ENCODE data around the gene FAM131A. TPM values are rescaled to one million over a fixed set of nuclear protein-coding genes. Genes with fewer than 3 reads are reported as not detected.

FAM131A gene
- total RNA-seq, 1 experiment from 2014 or later: 12.9 TPM

GRCh38 chr3:184305577-184305976 lies 31.8 kb upstream of the FAM131A start:
- Mint-ChIP-seq H3K4me3 (ENCODE audit: unreplicated experiment) (no peak overlapping the region), H3K9me3 (ENCODE audit: unreplicated experiment) (no peaks in the 10 kb centered on the region), H3K27me3 (ENCODE audit: insufficient read depth, unreplicated experiment) (no peaks in the 10 kb centered on the region), H3K36me3 (ENCODE audit: insufficient read depth, unreplicated experiment) (peaks cover 89% of the 10 kb centered on the region), H3K27ac (ENCODE audit: low read depth, unreplicated experiment) (no peak overlapping the region), H3K4me1 (ENCODE audit: insufficient read depth, unreplicated experiment) (no peaks in the 10 kb centered on the region)
- TF ChIP-seq CTCF (IDR thresholded peaks at IDR 0.05; ENCODE audit: unreplicated experiment): peak; percentile 26
- CTCF ChIA-PET: interaction anchor here (0.7 to 1.1 kb wide), 4 partner anchors 10 to 34 kb away, joined by 3 to 7 read pairs (median 3); no protein-coding TSS in a partner anchor
- peak; percentile 39 for DNase-seq (ENCODE audit: unreplicated experiment)
- intact Hi-C loops (cut with micrococcal nuclease): no loop called here
- POLR2A ChIA-PET: no interaction called here
- BruUV-seq (replicated peaks): no TSS peak

- Mint-ChIP-seq H3K4me3 (ENCODE audit: unreplicated experiment) (no peak overlapping the region), H3K36me3 (ENCODE audit: insufficient read depth, unreplicated experiment) (peaks cover 80% of the 10 kb centered on the region), H3K27ac (ENCODE audit: low read depth, unreplicated experiment) (peak overlapping the region; percentile 0), H3K27me3 (ENCODE audit: insufficient read depth, unreplicated experiment) (no peaks in the 10 kb centered on the region), H3K9me3 (ENCODE audit: unreplicated experiment) (no peaks in the 10 kb centered on the region), H3K4me1 (ENCODE audit: insufficient read depth, unreplicated experiment) (no peaks in the 10 kb centered on the region)
- ChIA-PET CTCF (interaction anchor here (0.6 to 1.0 kb wide), 9 partner anchors 10 to 401 kb away, joined by 3 to 7 read pairs (median 4); no protein-coding TSS in a partner anchor), POLR2A (no interaction called here)
- TF ChIP-seq CTCF (IDR thresholded peaks at IDR 0.05; ENCODE audit: unreplicated experiment): no peak
- DNase-seq (ENCODE audit: unreplicated experiment): no peak
- intact Hi-C loops (cut with micrococcal nuclease): no loop called here
- no TSS peak for BruUV-seq (replicated peaks)
Measured at GRCh38 chr3:184306341-184306972, 30.9 kb upstream of the FAM131A start.

GRCh38 chr3:184307915-184308314 lies 29.5 kb upstream of the FAM131A start:
- Mint-ChIP-seq H3K4me1 (ENCODE audit: insufficient read depth, unreplicated experiment) (no peaks in the 10 kb centered on the region), H3K9me3 (ENCODE audit: unreplicated experiment) (no peaks in the 10 kb centered on the region), H3K36me3 (ENCODE audit: insufficient read depth, unreplicated experiment) (peaks cover 65% of the 10 kb centered on the region), H3K4me3 (ENCODE audit: unreplicated experiment) (no peak overlapping the region), H3K27ac (ENCODE audit: low read depth, unreplicated experiment) (no peak overlapping the region), H3K27me3 (ENCODE audit: insufficient read depth, unreplicated experiment) (no peaks in the 10 kb centered on the region)
- no peak for TF ChIP-seq CTCF (IDR thresholded peaks at IDR 0.05; ENCODE audit: unreplicated experiment)
- no TSS peak for BruUV-seq (replicated peaks)
- ChIA-PET CTCF (no interaction called here), POLR2A (interaction anchor here (0.6 kb wide), 1 partner anchor 162 kb away, joined by 4 read pairs; no protein-coding TSS in a partner anchor)
- DNase-seq (ENCODE audit: unreplicated experiment): no peak
- intact Hi-C loops (cut with micrococcal nuclease): no loop called here

GRCh38 chr3:184308744-184309143 lies 28.7 kb upstream of the FAM131A start:
- no peak for TF ChIP-seq CTCF (IDR thresholded peaks at IDR 0.05; ENCODE audit: unreplicated experiment)
- no peak overlapping the region for H3K27ac Mint-ChIP-seq (ENCODE audit: low read depth, unreplicated experiment)
- CTCF ChIA-PET: no interaction called here
- H3K36me3 Mint-ChIP-seq (ENCODE audit: insufficient read depth, unreplicated experiment): peaks cover 57% of the 10 kb centered on the region
- no peaks in the 10 kb centered on the region for H3K9me3 Mint-ChIP-seq (ENCODE audit: unreplicated experiment)
- DNase-seq (ENCODE audit: unreplicated experiment): no peak
- POLR2A ChIA-PET: no interaction called here
- no peaks in the 10 kb centered on the region for H3K4me1 Mint-ChIP-seq (ENCODE audit: insufficient read depth, unreplicated experiment)
- no peaks in the 10 kb centered on the region for H3K27me3 Mint-ChIP-seq (ENCODE audit: insufficient read depth, unreplicated experiment)
- TSS peak; percentile 48 for BruUV-seq (replicated peaks)
- intact Hi-C loops (cut with micrococcal nuclease): no loop called here
- H3K4me3 Mint-ChIP-seq (ENCODE audit: unreplicated experiment): no peak overlapping the region

Data from MCF 10A (cell line).